ENCODE results near the gene TOX2.
A peak's percentile ranks its signal among the peaks of the same experiment; 100 is the strongest.

Gene TOX2

GRCh38 chr20:44099832-44100231 is 185.2 kb downstream of the TOX2 start:
- DNase-seq (ENCODE audit: low read depth) = no peak
- TF ChIP-seq CTCF (conservative IDR thresholded peaks at IDR 0.05; ENCODE audit: low read length) = no peak
- no peak overlapping the region for H3K4me3 ChIP-seq (ENCODE audit: low read length)

- TF ChIP-seq CTCF (conservative IDR thresholded peaks at IDR 0.05; ENCODE audit: low read length) = no peak
- DNase-seq (ENCODE audit: low read depth) = no peak
- H3K4me3 ChIP-seq (ENCODE audit: low read length) = no peak overlapping the region
Measured at GRCh38 chr20:44102582-44102981, 187.9 kb downstream of the TOX2 start.

- peak; percentile 55 for DNase-seq (ENCODE audit: low read depth)
Measured at GRCh38 chr20:44104798-44105517, 190.3 kb downstream of the TOX2 start.

GRCh38 chr20:44106615-44107014 is 192.0 kb downstream of the TOX2 start:
- TF ChIP-seq CTCF (conservative IDR thresholded peaks at IDR 0.05; ENCODE audit: low read length) = no peak
- DNase-seq (ENCODE audit: low read depth) = no peak
- H3K4me3 ChIP-seq (ENCODE audit: low read length) = no peak overlapping the region

More at GRCh38 chr20:44104798-44105517, 190.3 kb downstream of the TOX2 start:
- TF ChIP-seq CTCF (conservative IDR thresholded peaks at IDR 0.05; ENCODE audit: low read length) = no peak
- H3K4me3 ChIP-seq (ENCODE audit: low read length) = no peak overlapping the region

- H3K4me3 ChIP-seq (ENCODE audit: low read length) = no peak overlapping the region
- no peak for DNase-seq (ENCODE audit: low read depth)
Measured at GRCh38 chr20:44109951-44110361, 195.3 kb downstream of the TOX2 start.

GRCh38 chr20:44110816-44111568 is 196.3 kb downstream of the TOX2 start:
- no peak overlapping the region for H3K4me3 ChIP-seq (ENCODE audit: low read length)
- no peak for DNase-seq (ENCODE audit: low read depth)
- no peak for TF ChIP-seq CTCF (conservative IDR thresholded peaks at IDR 0.05; ENCODE audit: low read length)

More at GRCh38 chr20:44109951-44110361, 195.3 kb downstream of the TOX2 start:
- TF ChIP-seq CTCF (conservative IDR thresholded peaks at IDR 0.05; ENCODE audit: low read length) = peak; percentile 21

All from AG10803 (cell line).